HFFc6 (cell line): ENCODE data around the gene ZNF628. TPM values are rescaled to one million over a fixed set of nuclear protein-coding genes. Genes with fewer than 3 reads are reported as not detected.

Experiments
- DNase-seq: peaks from one replicate; pipeline ENCODE4 v3.0.0-alpha.2; 2018
- H3K27ac Mint-ChIP-seq: 2 replicates; pipeline ENCODE4 v1.8.0; 2020; ENCODE audit warnings: mild to moderate bottlenecking, mixed read lengths
- H3K27me3 Mint-ChIP-seq: 2 replicates; pipeline ENCODE4 v1.8.0; 2021; ENCODE audit warnings: mild to moderate bottlenecking, moderate library complexity, mixed read lengths; ENCODE audit not compliant: insufficient read depth
- H3K36me3 Mint-ChIP-seq: 2 replicates; pipeline ENCODE4 v1.8.0; 2021; ENCODE audit warnings: low read depth, mixed read lengths
- H3K4me1 Mint-ChIP-seq: 2 replicates; pipeline ENCODE4 v1.8.0; 2020; ENCODE audit warnings: low read depth, mixed read lengths
- H3K4me3 Mint-ChIP-seq: 2 replicates; pipeline ENCODE4 v1.8.0; 2020; ENCODE audit warnings: mild to moderate bottlenecking, moderate library complexity, mixed read lengths
- H3K9me3 Mint-ChIP-seq: 2 replicates; pipeline ENCODE4 v1.8.0; 2020; ENCODE audit warnings: mild to moderate bottlenecking, mixed read lengths
- CTCF ChIP-seq: fragments of 200-600 bp; sonication (generic); IDR thresholded peaks from 2 replicates; pipeline ENCODE4 v1.5.0; 2021; ENCODE audit warnings: antibody characterized with exemption, mild to moderate bottlenecking
- total RNA-seq, 6 experiments: library from RNA; stranded (reverse); fragmentation: NEBNext Ultra II Directional; extraction: Animal tissue kit (Norgen Biotek cat#: 25700); gene quantifications; 2 replicates in 1 of 6; 3 replicates in 5 of 6; pipeline ENCODE4 v1.2.3, GENCODE V29; 2021

The ZNF628 gene
- total RNA-seq, 6 experiments from 2014 or later: 8.6 to 11.3 (median 9.5) TPM

- Mint-ChIP-seq H3K36me3 (peaks cover 5% of the 10 kb centered on the region; the same call in 1 of the 2 replicates), H3K27me3 (peaks cover 47% of the 10 kb centered on the region), H3K9me3 (peaks cover 4% of the 10 kb centered on the region; the same call in 1 of the 2 replicates), H3K27ac (no peak overlapping the region), H3K4me3 (no peak overlapping the region; the same call in 1 of the 2 replicates), H3K4me1 (peaks cover 10% of the 10 kb centered on the region)
- no peak for DNase-seq
- TF ChIP-seq CTCF: no peak
These were observed 35.1 kb upstream of the ZNF628 start for GRCh38 chr19:55441319-55441691.

GRCh38 chr19:55441692-55442321 is 34.6 kb upstream of the ZNF628 start:
- peaks cover 10% of the 10 kb centered on the region for H3K4me1 Mint-ChIP-seq
- H3K36me3 Mint-ChIP-seq: peaks cover 5% of the 10 kb centered on the region; the same call in 1 of the 2 replicates
- H3K4me3 Mint-ChIP-seq: no peak overlapping the region
- peaks cover 4% of the 10 kb centered on the region; the same call in 1 of the 2 replicates for H3K9me3 Mint-ChIP-seq
- no peak overlapping the region for H3K27ac Mint-ChIP-seq
- peaks cover 48% of the 10 kb centered on the region for H3K27me3 Mint-ChIP-seq
- no peak for TF ChIP-seq CTCF
- no peak for DNase-seq

GRCh38 chr19:55442372-55442961 is 34.0 kb upstream of the ZNF628 start:
- peaks cover 5% of the 10 kb centered on the region; the same call in 1 of the 2 replicates for H3K36me3 Mint-ChIP-seq
- H3K27ac Mint-ChIP-seq: no peak overlapping the region
- H3K9me3 Mint-ChIP-seq: peaks cover 4% of the 10 kb centered on the region; the same call in 1 of the 2 replicates
- H3K4me3 Mint-ChIP-seq: no peak overlapping the region
- H3K4me1 Mint-ChIP-seq: peaks cover 10% of the 10 kb centered on the region
- peaks cover 47% of the 10 kb centered on the region for H3K27me3 Mint-ChIP-seq
- DNase-seq: no peak
- no peak for TF ChIP-seq CTCF

- 0 out of 2 replicates have a peak, but pooled peaks have one; percentile 11 for TF ChIP-seq CTCF
- Mint-ChIP-seq H3K4me3 (no peak within 1 kb of the TSS), H3K27ac (no peak within 1 kb of the TSS), H3K9me3 (peaks cover 4% of the 10 kb centered on the region; the same call in 1 of the 2 replicates), H3K27me3 (peaks cover 47% of the 10 kb centered on the region), H3K36me3 (peaks cover 5% of the 10 kb centered on the region; the same call in 1 of the 2 replicates), H3K4me1 (peaks cover 10% of the 10 kb centered on the region)
- no peak for DNase-seq
These were observed 33.2 kb upstream of the ZNF628 start, which contains the start of gene SHISA7 for GRCh38 chr19:55443045-55443823. Gene SHISA7 (minus strand): TSS chr19:55443300. CDS start chr19:55442863, 437 bp downstream.

GRCh38 chr19:55443824-55444480 is 32.5 kb upstream of the ZNF628 start:
- no peak for DNase-seq
- peaks cover 4% of the 10 kb centered on the region; the same call in 1 of the 2 replicates for H3K9me3 Mint-ChIP-seq
- H3K4me1 Mint-ChIP-seq: peaks cover 10% of the 10 kb centered on the region
- H3K27ac Mint-ChIP-seq: no peak overlapping the region
- no peak for TF ChIP-seq CTCF
- peaks cover 47% of the 10 kb centered on the region for H3K27me3 Mint-ChIP-seq
- H3K4me3 Mint-ChIP-seq: no peak overlapping the region
- H3K36me3 Mint-ChIP-seq: peaks cover 5% of the 10 kb centered on the region; the same call in 1 of the 2 replicates
